ENCODE data around the gene UFSP1. TPM values are rescaled to one million over a fixed set of nuclear protein-coding genes. Genes with fewer than 3 reads are reported as not detected.

UFSP1 gene
- total and polyA plus RNA-seq, 2 of the 13 experiments (the other 11 are each of a cell fraction or from before 2014, with no cell fraction given) = 0.65 to 3.3 TPM

DNA sequence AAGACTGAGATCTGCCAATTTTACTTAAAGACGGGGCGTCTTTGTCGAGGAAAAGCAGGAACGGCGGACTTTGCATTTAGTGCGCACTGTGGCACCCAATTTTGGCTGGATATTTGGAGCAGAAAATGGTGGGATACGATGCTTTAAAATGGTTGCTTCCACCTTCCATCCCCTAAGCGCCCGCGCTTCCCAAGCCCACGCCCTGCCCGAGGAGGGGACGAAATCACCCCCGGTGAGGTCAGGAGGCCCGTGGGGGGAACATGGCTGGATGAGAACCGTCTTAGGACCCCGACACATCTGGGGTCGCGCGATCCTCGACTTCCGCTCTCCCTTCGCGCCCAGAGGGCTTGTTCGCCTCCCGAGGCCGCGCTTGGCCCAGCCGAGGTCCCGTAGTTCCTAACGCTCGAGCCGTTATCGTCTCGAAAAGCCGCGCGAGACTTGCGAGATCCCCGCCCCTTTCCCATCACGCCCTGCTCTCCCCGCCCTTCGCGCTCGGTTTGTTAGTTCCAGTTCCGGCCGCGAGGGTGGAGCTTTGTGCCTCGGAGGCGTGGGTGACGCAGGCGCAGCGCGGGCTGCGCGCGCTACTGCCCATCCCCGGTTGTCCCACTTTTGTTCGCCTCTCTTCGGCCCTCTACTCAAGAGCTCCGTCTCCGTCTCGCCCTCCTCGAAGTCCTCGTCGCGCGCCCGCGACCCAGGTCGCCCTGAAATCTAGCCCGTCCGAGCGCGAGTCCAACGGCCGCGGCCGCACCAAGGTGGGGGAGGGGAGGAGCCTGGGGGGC is 14.7 kb downstream of the UFSP1 start, which contains the start of gene SRRT (continued):
- TF ChIP-seq, protein P1, sequence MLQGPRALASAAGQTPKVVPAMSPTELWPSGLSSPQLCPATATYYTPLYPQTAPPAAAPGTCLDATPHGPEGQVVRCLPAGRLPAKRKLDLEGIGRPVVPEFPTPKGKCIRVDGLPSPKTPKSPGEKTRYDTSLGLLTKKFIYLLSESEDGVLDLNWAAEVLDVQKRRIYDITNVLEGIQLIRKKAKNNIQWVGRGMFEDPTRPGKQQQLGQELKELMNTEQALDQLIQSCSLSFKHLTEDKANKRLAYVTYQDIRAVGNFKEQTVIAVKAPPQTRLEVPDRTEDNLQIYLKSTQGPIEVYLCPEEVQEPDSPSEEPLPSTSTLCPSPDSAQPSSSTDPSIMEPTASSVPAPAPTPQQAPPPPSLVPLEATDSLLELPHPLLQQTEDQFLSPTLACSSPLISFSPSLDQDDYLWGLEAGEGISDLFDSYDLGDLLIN (CRISPR knock-in tag; IDR thresholded peaks at IDR 0.05; ENCODE audit: borderline replicate concordance) = peak; percentile 25; the same call in 1 of the 2 replicates
- TF ChIP-seq PLRG1 (conservative IDR thresholded peaks at IDR 0.05) = no peak
- TF ChIP-seq, protein P2, sequence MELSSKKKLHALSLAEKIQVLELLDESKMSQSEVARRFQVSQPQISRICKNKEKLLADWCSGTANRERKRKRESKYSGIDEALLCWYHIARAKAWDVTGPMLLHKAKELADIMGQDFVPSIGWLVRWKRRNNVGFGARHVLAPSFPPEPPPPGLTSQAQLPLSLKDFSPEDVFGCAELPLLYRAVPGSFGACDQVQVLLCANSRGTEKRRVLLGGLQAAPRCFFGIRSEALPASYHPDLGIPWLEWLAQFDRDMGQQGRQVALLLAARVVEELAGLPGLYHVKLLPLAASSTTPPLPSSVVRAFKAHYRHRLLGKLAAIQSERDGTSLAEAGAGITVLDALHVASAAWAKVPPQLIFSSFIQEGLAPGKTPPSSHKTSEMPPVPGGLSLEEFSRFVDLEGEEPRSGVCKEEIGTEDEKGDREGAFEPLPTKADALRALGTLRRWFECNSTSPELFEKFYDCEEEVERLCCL (CRISPR knock-in tag; IDR thresholded peaks at IDR 0.05; ENCODE audit: borderline replicate concordance) = no peak
- TF ChIP-seq ZNF136 (CRISPR knock-in tag; IDR thresholded peaks at IDR 0.05; ENCODE audit: low read depth) = no peak
- TF ChIP-seq SOX13 (IDR thresholded peaks at IDR 0.05) = no peak
- peak in 1 of 2 experiments; percentile 37; a peak in 1 of 4 replicates for TF ChIP-seq SOX13 (CRISPR knock-in tag; conservative IDR thresholded peaks at IDR 0.05 in 1 of 2, IDR thresholded peaks at IDR 0.05 in 1 of 2)
- no peak for TF ChIP-seq NFE2 (CRISPR knock-in tag; IDR thresholded peaks at IDR 0.05)
- peak; percentile 89 for TF ChIP-seq ZNF501 (CRISPR knock-in tag; IDR thresholded peaks at IDR 0.05)
- TF ChIP-seq ZNF839 (CRISPR knock-in tag; IDR thresholded peaks at IDR 0.05; ENCODE audit: borderline replicate concordance) = 0 out of 2 replicates have a peak, but pooled peaks have one; percentile 62
- TF ChIP-seq HOXA5 (CRISPR knock-in tag; IDR thresholded peaks at IDR 0.05) = peak; percentile 76
- TF ChIP-seq HNF4G (IDR thresholded peaks at IDR 0.05; ENCODE audit: borderline replicate concordance, low read depth, low read length) = no peak; the same call in 1 of the 2 replicates
- peak; percentile 43; the same call in 1 of the 2 replicates for TF ChIP-seq HNF4G (CRISPR knock-in tag; IDR thresholded peaks at IDR 0.05; ENCODE audit: borderline replicate concordance, low read depth)
- TF ChIP-seq SUZ12 (IDR thresholded peaks at IDR 0.05; ENCODE audit: low read depth, low read length) = no peak
- peak; percentile 72 for TF ChIP-seq ZNF883 (CRISPR knock-in tag; IDR thresholded peaks at IDR 0.05; ENCODE audit: not compliant biosample characterization)
- TF ChIP-seq, protein P3, sequence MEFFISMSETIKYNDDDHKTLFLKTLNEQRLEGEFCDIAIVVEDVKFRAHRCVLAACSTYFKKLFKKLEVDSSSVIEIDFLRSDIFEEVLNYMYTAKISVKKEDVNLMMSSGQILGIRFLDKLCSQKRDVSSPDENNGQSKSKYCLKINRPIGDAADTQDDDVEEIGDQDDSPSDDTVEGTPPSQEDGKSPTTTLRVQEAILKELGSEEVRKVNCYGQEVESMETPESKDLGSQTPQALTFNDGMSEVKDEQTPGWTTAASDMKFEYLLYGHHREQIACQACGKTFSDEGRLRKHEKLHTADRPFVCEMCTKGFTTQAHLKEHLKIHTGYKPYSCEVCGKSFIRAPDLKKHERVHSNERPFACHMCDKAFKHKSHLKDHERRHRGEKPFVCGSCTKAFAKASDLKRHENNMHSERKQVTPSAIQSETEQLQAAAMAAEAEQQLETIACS (CRISPR knock-in tag; IDR thresholded peaks at IDR 0.05) = peak; percentile 38; the same call in 1 of the 2 replicates
- TF ChIP-seq, protein P4, sequence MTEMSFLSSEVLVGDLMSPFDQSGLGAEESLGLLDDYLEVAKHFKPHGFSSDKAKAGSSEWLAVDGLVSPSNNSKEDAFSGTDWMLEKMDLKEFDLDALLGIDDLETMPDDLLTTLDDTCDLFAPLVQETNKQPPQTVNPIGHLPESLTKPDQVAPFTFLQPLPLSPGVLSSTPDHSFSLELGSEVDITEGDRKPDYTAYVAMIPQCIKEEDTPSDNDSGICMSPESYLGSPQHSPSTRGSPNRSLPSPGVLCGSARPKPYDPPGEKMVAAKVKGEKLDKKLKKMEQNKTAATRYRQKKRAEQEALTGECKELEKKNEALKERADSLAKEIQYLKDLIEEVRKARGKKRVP (CRISPR knock-in tag; IDR thresholded peaks at IDR 0.05) = 0 out of 4 replicates have a peak, but pooled peaks of 1 of the 2 experiments have one; percentile 36
- TF ChIP-seq ZFP1 (CRISPR knock-in tag; IDR thresholded peaks at IDR 0.05) = no peak
- TF ChIP-seq, protein P5, sequence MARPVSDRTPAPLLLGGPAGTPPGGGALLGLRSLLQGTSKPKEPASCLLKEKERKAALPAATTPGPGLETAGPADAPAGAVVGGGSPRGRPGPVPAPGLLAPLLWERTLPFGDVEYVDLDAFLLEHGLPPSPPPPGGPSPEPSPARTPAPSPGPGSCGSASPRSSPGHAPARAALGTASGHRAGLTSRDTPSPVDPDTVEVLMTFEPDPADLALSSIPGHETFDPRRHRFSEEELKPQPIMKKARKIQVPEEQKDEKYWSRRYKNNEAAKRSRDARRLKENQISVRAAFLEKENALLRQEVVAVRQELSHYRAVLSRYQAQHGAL (CRISPR knock-in tag; IDR thresholded peaks at IDR 0.05; ENCODE audit: not compliant biosample characterization) = no peak
- TF ChIP-seq CCAR2 (optimal IDR thresholded peaks at IDR 0.05; ENCODE audit: low read depth, low read length) = no peak
- no peak; the same call in 1 of the 2 replicates for TF ChIP-seq RCOR2 (CRISPR knock-in tag; IDR thresholded peaks at IDR 0.05)
- peak; percentile 74; the same call in 1 of the 2 replicates for TF ChIP-seq ZNF329 (CRISPR knock-in tag; IDR thresholded peaks at IDR 0.05; ENCODE audit: low read depth)
- TF ChIP-seq GTF3A (CRISPR knock-in tag; conservative IDR thresholded peaks at IDR 0.05) = peak; percentile 86; the same call in 1 of the 2 replicates
- TF ChIP-seq, protein P6, sequence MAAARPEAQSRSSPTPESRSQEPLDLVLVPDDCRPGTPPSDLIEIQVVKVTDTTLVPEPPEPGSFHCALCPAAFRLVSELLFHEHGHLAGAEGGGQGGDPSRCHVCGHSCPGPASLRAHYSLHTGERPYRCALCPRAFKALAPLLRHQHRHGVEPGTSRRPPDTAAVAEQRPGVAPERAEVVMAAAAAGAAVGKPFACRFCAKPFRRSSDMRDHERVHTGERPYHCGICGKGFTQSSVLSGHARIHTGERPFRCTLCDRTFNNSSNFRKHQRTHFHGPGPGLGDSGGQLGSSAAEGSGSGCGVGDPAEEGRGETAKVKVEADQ (CRISPR knock-in tag; IDR thresholded peaks at IDR 0.05; ENCODE audit: borderline replicate concordance) = peak; percentile 43; the same call in 1 of the 2 replicates

Data from HepG2 (cell line).